GM23338 (cell line): ENCODE measurements around the gene TAS2R1. TPM values are rescaled to one million over a fixed set of nuclear protein-coding genes. Genes with fewer than 3 reads are reported as not detected.

Experiments
- ATAC-seq: fragments of 200-7000 bp; cut with Tn5 transposase; 3 replicates; pipeline ENCODE4 v1.9.1; 2020
- DNase-seq: peaks from one replicate; pipeline ENCODE4 v3.0.0-alpha.2; 2015; ENCODE audit warnings: low spot score
- H2AFZ ChIP-seq: fragments of 200-600 bp; sonication (generic); 2 replicates; pipeline ENCODE4 v1.8.0; 2016; ENCODE audit warnings: antibody characterized with exemption, mild to moderate bottlenecking, moderate library complexity
- H3F3A ChIP-seq: fragments of 200-600 bp; sonication (generic); replicated peaks from 2 replicates; pipeline ENCODE4 v1.8.0; 2017; ENCODE audit warnings: antibody characterized with exemption, mixed run types, low read depth
- H3K27ac ChIP-seq: fragments of 200-600 bp; sonication (generic); 2 replicates; pipeline ENCODE4 v1.6.1; 2016; ENCODE audit warnings: low read depth
- H3K27me3 ChIP-seq: fragments of 200-600 bp; sonication (generic); 2 replicates; pipeline ENCODE4 v1.8.0; 2016; ENCODE audit warnings: mild to moderate bottlenecking, mixed run types, moderate library complexity; ENCODE audit not compliant: insufficient read depth
- H3K36me3 ChIP-seq: fragments of 200-600 bp; sonication (generic); 2 replicates; pipeline ENCODE4 v1.8.0; 2016; ENCODE audit warnings: mild to moderate bottlenecking; ENCODE audit not compliant: insufficient read depth
- H3K4me1 ChIP-seq: fragments of 200-600 bp; sonication (generic); 2 replicates; pipeline ENCODE4 v1.8.0; 2016; ENCODE audit warnings: mild to moderate bottlenecking, moderate library complexity; ENCODE audit not compliant: insufficient read depth
- H3K4me2 ChIP-seq: fragments of 200-600 bp; sonication (generic); 2 replicates; pipeline ENCODE4 v1.7.1; 2017; ENCODE audit warnings: mixed run types
- H3K4me3 ChIP-seq: fragments of 200-600 bp; sonication (generic); 2 replicates; pipeline ENCODE4 v1.6.1; 2016; ENCODE audit warnings: mixed run types
- H3K79me2 ChIP-seq: fragments of 200-600 bp; sonication (generic); replicated peaks from 2 replicates; pipeline ENCODE4 v1.8.0; 2017; ENCODE audit warnings: mild to moderate bottlenecking; ENCODE audit not compliant: insufficient read depth
- H3K9me2 ChIP-seq: fragments of 200-600 bp; sonication (generic); 2 replicates; pipeline ENCODE4 v1.8.0; 2017; ENCODE audit not compliant: insufficient read depth
- H4K20me1 ChIP-seq: fragments of 200-600 bp; sonication (generic); replicated peaks from 2 replicates; pipeline ENCODE4 v1.8.0; 2017; ENCODE audit warnings: mild to moderate bottlenecking; ENCODE audit not compliant: insufficient read depth
- H3K27ac Mint-ChIP-seq: 2 replicates; pipeline ENCODE4 v1.8.0; 2020; ENCODE audit warnings: inconsistent platforms, mild to moderate bottlenecking, moderate library complexity, mixed read lengths
- H3K27me3 Mint-ChIP-seq: 3 replicates; pipeline ENCODE4 v1.8.0; 2022; ENCODE audit warnings: low read depth, mild to moderate bottlenecking, moderate library complexity, mixed read lengths, inconsistent platforms; ENCODE audit not compliant: insufficient read depth, poor library complexity
- H3K36me3 Mint-ChIP-seq: 3 replicates; pipeline ENCODE4 v1.8.0; 2021; ENCODE audit warnings: low read depth, mild to moderate bottlenecking, inconsistent platforms, moderate library complexity, mixed read lengths
- H3K4me1 Mint-ChIP-seq: 3 replicates; pipeline ENCODE4 v1.8.0; 2020; ENCODE audit warnings: mild to moderate bottlenecking, inconsistent platforms, mixed read lengths
- H3K4me3 Mint-ChIP-seq: 3 replicates; pipeline ENCODE4 v1.8.0; 2021; ENCODE audit warnings: moderate library complexity, mild to moderate bottlenecking, inconsistent platforms, mixed read lengths
- H3K9me3 Mint-ChIP-seq: 3 replicates; pipeline ENCODE4 v1.8.0; 2020; ENCODE audit warnings: moderate library complexity, mild to moderate bottlenecking, inconsistent platforms, mixed read lengths
- EZH2phosphoT487 ChIP-seq: fragments of 200-600 bp; sonication (generic); IDR thresholded peaks from one replicate; pipeline ENCODE4 v1.8.1; 2018; ENCODE audit warnings: antibody characterized with exemption; ENCODE audit not compliant: unreplicated experiment
- JUNB ChIP-seq: IDR thresholded peaks from one replicate; pipeline ENCODE4 v1.6.1; 2016; ENCODE audit warnings: antibody characterized with exemption; ENCODE audit not compliant: unreplicated experiment
- NANOG ChIP-seq: IDR thresholded peaks from 2 replicates; pipeline ENCODE4 v1.6.1; 2016; ENCODE audit warnings: antibody characterized with exemption, borderline replicate concordance
- POLR2AphosphoS5 ChIP-seq: IDR thresholded peaks from 2 replicates; pipeline ENCODE4 v1.6.1; 2016; ENCODE audit warnings: antibody characterized with exemption, low read depth
- ZNF114 ChIP-seq: fragments of 250-450 bp; sonication (Bioruptor Pico); IDR thresholded peaks from 2 replicates; pipeline ENCODE4 v1.5.0; 2020; ENCODE audit warnings: mild to moderate bottlenecking, moderate library complexity
- ZNF331 ChIP-seq: fragments of 250-450 bp; sonication (Bioruptor Pico); IDR thresholded peaks from 2 replicates; pipeline ENCODE4 v1.5.0; 2020; ENCODE audit warnings: low read depth, mild to moderate bottlenecking, moderate library complexity
- polyA plus RNA-seq: library from polyadenylated mRNA; unstranded; fragments of >200 nt; fragmentation: Nextera tagmentation; extraction: Ambion mirVana; gene quantifications from 2 replicates; pipeline ENCODE4 v1.2.1, GENCODE V29; 2016
- total RNA-seq: library from RNA; depleted of rRNA; stranded (reverse); fragments of >200 nt; shearing (Covaris generic); gene quantifications from 2 replicates; pipeline ENCODE4 v1.2.3, GENCODE V29; 2014
- TF ChIP-seq, protein P1 (sequence below): fragments of 250-450 bp; sonication (Bioruptor Pico); IDR thresholded peaks from 2 replicates; pipeline ENCODE4 v1.5.0; 2020; ENCODE audit warnings: mild to moderate bottlenecking, moderate library complexity

TAS2R1 gene
- total and polyA plus RNA-seq, 2 experiments from 2014 or later, result 0.19 TPM; not detected in 1

DNA sequence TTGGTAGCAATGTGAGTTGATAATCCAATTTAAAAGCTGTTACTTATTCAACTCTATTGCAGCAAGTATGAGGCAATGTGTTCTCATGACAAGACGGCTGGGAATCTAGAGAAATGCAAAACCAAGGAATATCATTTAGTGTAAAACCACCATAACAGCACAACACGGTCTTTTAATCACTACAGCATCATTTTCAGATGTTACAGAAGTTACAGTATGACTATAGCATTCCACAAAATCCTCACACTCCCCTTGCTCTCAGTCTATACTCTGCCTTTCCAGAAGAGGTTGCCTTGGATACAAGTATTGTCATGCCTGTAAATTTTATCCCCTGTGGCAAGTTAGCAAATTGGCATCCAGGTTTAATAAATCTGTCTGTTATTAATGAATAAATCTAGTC lies 28.6 kb upstream of the TAS2R1 start:
- H3K4me1 Mint-ChIP-seq, result no peaks in the 10 kb centered on the region

More for the DNA sequence above, 28.6 kb upstream of the TAS2R1 start:
- TF ChIP-seq ZNF331 (CRISPR knock-in tag), result no peak
- TF ChIP-seq NANOG, result no peak
- TF ChIP-seq EZH2phosphoT487, result no peak
- no peak for TF ChIP-seq JUNB
- no peak for TF ChIP-seq ZNF114 (CRISPR knock-in tag)
- no peak for TF ChIP-seq POLR2AphosphoS5
- TF ChIP-seq, protein P1, sequence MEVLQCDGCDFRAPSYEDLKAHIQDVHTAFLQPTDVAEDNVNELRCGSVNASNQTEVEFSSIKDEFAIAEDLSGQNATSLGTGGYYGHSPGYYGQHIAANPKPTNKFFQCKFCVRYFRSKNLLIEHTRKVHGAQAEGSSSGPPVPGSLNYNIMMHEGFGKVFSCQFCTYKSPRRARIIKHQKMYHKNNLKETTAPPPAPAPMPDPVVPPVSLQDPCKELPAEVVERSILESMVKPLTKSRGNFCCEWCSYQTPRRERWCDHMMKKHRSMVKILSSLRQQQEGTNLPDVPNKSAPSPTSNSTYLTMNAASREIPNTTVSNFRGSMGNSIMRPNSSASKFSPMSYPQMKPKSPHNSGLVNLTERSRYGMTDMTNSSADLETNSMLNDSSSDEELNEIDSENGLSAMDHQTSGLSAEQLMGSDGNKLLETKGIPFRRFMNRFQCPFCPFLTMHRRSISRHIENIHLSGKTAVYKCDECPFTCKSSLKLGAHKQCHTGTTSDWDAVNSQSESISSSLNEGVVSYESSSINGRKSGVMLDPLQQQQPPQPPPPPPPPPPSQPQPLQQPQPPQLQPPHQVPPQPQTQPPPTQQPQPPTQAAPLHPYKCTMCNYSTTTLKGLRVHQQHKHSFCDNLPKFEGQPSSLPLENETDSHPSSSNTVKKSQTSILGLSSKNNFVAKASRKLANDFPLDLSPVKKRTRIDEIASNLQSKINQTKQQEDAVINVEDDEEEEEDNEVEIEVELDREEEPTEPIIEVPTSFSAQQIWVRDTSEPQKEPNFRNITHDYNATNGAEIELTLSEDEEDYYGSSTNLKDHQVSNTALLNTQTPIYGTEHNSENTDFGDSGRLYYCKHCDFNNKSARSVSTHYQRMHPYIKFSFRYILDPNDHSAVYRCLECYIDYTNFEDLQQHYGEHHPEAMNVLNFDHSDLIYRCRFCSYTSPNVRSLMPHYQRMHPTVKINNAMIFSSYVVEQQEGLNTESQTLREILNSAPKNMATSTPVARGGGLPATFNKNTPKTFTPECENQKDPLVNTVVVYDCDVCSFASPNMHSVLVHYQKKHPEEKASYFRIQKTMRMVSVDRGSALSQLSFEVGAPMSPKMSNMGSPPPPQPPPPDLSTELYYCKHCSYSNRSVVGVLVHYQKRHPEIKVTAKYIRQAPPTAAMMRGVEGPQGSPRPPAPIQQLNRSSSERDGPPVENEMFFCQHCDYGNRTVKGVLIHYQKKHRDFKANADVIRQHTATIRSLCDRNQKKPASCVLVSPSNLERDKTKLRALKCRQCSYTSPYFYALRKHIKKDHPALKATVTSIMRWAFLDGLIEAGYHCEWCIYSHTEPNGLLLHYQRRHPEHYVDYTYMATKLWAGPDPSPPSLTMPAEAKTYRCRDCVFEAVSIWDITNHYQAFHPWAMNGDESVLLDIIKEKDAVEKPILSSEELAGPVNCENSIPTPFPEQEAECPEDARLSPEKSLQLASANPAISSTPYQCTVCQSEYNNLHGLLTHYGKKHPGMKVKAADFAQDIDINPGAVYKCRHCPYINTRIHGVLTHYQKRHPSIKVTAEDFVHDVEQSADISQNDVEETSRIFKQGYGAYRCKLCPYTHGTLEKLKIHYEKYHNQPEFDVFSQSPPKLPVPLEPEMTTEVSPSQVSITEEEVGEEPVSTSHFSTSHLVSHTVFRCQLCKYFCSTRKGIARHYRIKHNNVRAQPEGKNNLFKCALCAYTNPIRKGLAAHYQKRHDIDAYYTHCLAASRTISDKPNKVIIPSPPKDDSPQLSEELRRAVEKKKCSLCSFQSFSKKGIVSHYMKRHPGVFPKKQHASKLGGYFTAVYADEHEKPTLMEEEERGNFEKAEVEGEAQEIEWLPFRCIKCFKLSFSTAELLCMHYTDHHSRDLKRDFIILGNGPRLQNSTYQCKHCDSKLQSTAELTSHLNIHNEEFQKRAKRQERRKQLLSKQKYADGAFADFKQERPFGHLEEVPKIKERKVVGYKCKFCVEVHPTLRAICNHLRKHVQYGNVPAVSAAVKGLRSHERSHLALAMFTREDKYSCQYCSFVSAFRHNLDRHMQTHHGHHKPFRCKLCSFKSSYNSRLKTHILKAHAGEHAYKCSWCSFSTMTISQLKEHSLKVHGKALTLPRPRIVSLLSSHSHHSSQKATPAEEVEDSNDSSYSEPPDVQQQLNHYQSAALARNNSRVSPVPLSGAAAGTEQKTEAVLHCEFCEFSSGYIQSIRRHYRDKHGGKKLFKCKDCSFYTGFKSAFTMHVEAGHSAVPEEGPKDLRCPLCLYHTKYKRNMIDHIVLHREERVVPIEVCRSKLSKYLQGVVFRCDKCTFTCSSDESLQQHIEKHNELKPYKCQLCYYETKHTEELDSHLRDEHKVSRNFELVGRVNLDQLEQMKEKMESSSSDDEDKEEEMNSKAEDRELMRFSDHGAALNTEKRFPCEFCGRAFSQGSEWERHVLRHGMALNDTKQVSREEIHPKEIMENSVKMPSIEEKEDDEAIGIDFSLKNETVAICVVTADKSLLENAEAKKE, result no peak
- Histone ChIP-seq H3K4me1 (no peaks in the 10 kb centered on the region), H3K36me3 (no peaks in the 10 kb centered on the region), H3K9me2 (no peaks in the 10 kb centered on the region), H3K27me3 (no peaks in the 10 kb centered on the region), H3F3A (no peaks in the 10 kb centered on the region), H3K4me3 (no peak overlapping the region), H3K79me2 (no peaks in the 10 kb centered on the region), H2AFZ (no peak overlapping the region), H3K4me2 (no peak overlapping the region), H4K20me1 (no peaks in the 10 kb centered on the region), H3K27ac (no peak overlapping the region)
- ATAC-seq (no peak), DNase-seq (no peak)
- H3K36me3 Mint-ChIP-seq, result no peaks in the 10 kb centered on the region
- H3K4me3 Mint-ChIP-seq, result no peak overlapping the region
- no peaks in the 10 kb centered on the region for H3K27me3 Mint-ChIP-seq
- H3K27ac Mint-ChIP-seq, result no peak overlapping the region
- H3K9me3 Mint-ChIP-seq, result no peaks in the 10 kb centered on the region
